Liver (tissue), 9 donors: Measurements from ENCODE around the gene RUFY1. TPM values are rescaled to one million over a fixed set of nuclear protein-coding genes. Genes with fewer than 3 reads are reported as not detected.

Experiments used
- DNase-seq: peaks from one replicate; pipeline ENCODE4 v3.0.0-alpha.2; 2017; ENCODE audit warnings: low spot score
- H3K27ac ChIP-seq, 2 donors: one replicate each; pipeline ENCODE4 v1.7.0; 2013; ENCODE audit warnings: inconsistent platforms in 2 of 2, low read length in 2 of 2, control low read depth in 1 of 2, low read depth in 1 of 2, mild to moderate bottlenecking in 1 of 2
- H3K27me3 ChIP-seq, 4 donors: one replicate each; pipeline versions ENCODE4 v1.6.1 to v1.7.0; 2013; ENCODE audit warnings: low read length in 3 of 4, inconsistent platforms in 1 of 4, mild to moderate bottlenecking in 1 of 4, moderate library complexity in 1 of 4; ENCODE audit not compliant: control insufficient read depth in 4 of 4, insufficient read depth in 4 of 4
- H3K36me3 ChIP-seq, 4 donors: one replicate each; pipeline versions ENCODE4 v1.6.1 to v1.7.0; 2013; ENCODE audit warnings: low read length in 3 of 4, mild to moderate bottlenecking in 3 of 4, low read depth in 1 of 4, moderate library complexity in 1 of 4; ENCODE audit not compliant: control insufficient read depth in 4 of 4, insufficient read depth in 3 of 4
- H3K4me1 ChIP-seq, 4 donors: one replicate each; pipeline versions ENCODE4 v1.6.1 to v1.7.0; 2013; ENCODE audit warnings: low read length in 3 of 4, mild to moderate bottlenecking in 3 of 4, moderate library complexity in 1 of 4; ENCODE audit not compliant: control insufficient read depth in 4 of 4, insufficient read depth in 4 of 4
- H3K4me3 ChIP-seq, 3 donors: one replicate each; pipeline versions ENCODE4 v1.6.1 to v1.7.0; 2013; ENCODE audit warnings: low read length in 3 of 3, control low read depth in 1 of 3, low read depth in 1 of 3, mild to moderate bottlenecking in 1 of 3
- H3K9ac ChIP-seq, 2 donors: one replicate each; pipeline ENCODE4 v1.7.0; 2013; ENCODE audit warnings: low read length in 2 of 2, mild to moderate bottlenecking in 2 of 2, moderate library complexity in 2 of 2, control low read depth in 1 of 2, low read depth in 1 of 2
- H3K9me3 ChIP-seq, 4 donors: one replicate each; pipeline versions ENCODE4 v1.6.1 to v1.7.0; 2013; ENCODE audit warnings: low read length in 3 of 4; ENCODE audit not compliant: control insufficient read depth in 4 of 4
- EGR1 ChIP-seq, 2 donors: IDR thresholded peaks; 2 replicates each; pipeline ENCODE4 v1.6.1; 2016 to 2018; ENCODE audit warnings: antibody characterized with exemption in 2 of 2, low read depth in 2 of 2
- FOXA1 ChIP-seq: IDR thresholded peaks from 2 replicates; pipeline ENCODE4 v1.6.1; 2016; ENCODE audit warnings: antibody characterized with exemption
- FOXA2 ChIP-seq: IDR thresholded peaks from 2 replicates; pipeline ENCODE4 v1.6.1; 2016; ENCODE audit warnings: antibody characterized with exemption
- GABPA ChIP-seq, 2 donors: IDR thresholded peaks in 1 of 2; conservative IDR thresholded peaks in 1 of 2; 2 replicates each; pipeline ENCODE4 v1.6.1; 2016; ENCODE audit warnings: antibody characterized with exemption in 2 of 2, mild to moderate bottlenecking in 1 of 2, moderate library complexity in 1 of 2
- NR2F2 ChIP-seq: IDR thresholded peaks from 2 replicates; pipeline ENCODE4 v1.6.1; 2016; ENCODE audit warnings: antibody characterized with exemption
- RAD21 ChIP-seq, 2 donors: IDR thresholded peaks; 2 replicates each; pipeline ENCODE4 v1.6.1; 2016; ENCODE audit warnings: antibody characterized with exemption in 2 of 2, mild to moderate bottlenecking in 2 of 2
- SP1 ChIP-seq: IDR thresholded peaks from 2 replicates; pipeline ENCODE4 v1.6.1; 2018; ENCODE audit warnings: antibody characterized with exemption, mild to moderate bottlenecking
- TAF1 ChIP-seq: conservative IDR thresholded peaks from 2 replicates; pipeline ENCODE4 v1.6.1; 2016; ENCODE audit warnings: antibody characterized with exemption, mild to moderate bottlenecking
- YY1 ChIP-seq: IDR thresholded peaks from 2 replicates; pipeline ENCODE4 v1.6.1; 2016; ENCODE audit warnings: antibody characterized with exemption, mild to moderate bottlenecking
- WGBS: extraction: QIAGEN DNeasy Blood & Tissue Kit; methylation state at CpG from one replicate; pipeline ENCODE4 v1.1.7; 2013; 5-methylcytosine and 5-hydroxymethylcytosine counted together
- polyA plus RNA-seq, 2 donors: library from polyadenylated mRNA; stranded (reverse) in 1 of 2; unstranded in 1 of 2; fragments of 200-250 nt in 1 of 2; fragments of >200 nt in 1 of 2; fragmentation: Nextera tagmentation in 1 of 2; extraction: Ambion mirVana in 1 of 2; gene quantifications; one replicate each; pipeline versions ENCODE4 v1.2.1 to v1.2.3, GENCODE V29; 2013 to 2015
- total RNA-seq, 2 donors: library from RNA; depleted of rRNA; stranded (reverse); fragments of >200 nt; gene quantifications; one replicate each; pipeline ENCODE4 v1.2.3, GENCODE V29; 2014
- TF ChIP-seq, protein P1 (sequence below): IDR thresholded peaks from 2 replicates; pipeline ENCODE4 v1.6.1; 2016; ENCODE audit warnings: antibody characterized with exemption, mild to moderate bottlenecking
- TF ChIP-seq, protein P2 (sequence below): fragments of 150-350 bp; IDR thresholded peaks from 2 replicates; pipeline ENCODE4 v1.5.1; 2017; ENCODE audit warnings: improper control_type of control experiment, low read depth, low read length; ENCODE audit not compliant: missing input control
- TF ChIP-seq, protein P3 (sequence below): IDR thresholded peaks from 2 replicates; pipeline ENCODE4 v1.6.1; 2016; ENCODE audit warnings: antibody characterized with exemption
- donor health status: healthy.
- donor health status: healthy.
- donor health status: healthy.
- donor health status: healthy.
- donor health status: healthy.

Gene RUFY1
- total and polyA plus RNA-seq, 4 donors = 11.6 to 25.2 (median 18.3) TPM

DNA sequence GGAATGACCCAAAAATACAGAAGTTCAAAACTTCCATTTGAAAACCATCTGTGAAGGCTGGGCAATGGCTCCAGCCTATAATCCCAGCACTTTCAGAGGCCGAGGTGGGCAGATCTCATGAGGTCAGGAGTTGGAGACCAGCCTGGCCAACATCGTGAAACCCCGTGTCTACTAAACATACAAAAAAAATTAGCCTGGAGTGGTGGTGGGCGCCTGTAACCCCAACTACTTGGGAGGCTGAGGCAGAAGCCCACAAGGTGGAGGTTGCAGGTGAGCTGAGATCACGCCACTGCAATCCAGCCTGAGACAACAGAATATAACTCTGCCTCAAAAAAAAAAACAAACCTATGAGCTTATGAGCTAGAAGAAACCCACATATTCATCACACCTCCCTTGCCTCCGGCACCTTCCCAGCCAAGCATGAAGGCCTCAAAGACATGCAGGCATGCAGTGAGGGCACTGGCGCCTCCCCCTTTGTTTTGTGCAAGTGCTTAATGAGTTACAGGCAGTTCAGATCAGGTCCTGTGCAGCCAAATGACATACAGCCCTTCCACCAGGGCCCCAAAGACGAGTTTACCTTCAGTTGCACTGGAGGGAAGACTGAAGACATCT is 63.2 kb downstream of the RUFY1 start:
- H3K4me1 ChIP-seq = peaks cover 0 to 23% (median 10%) of the 10 kb centered on the region in 4 donors
- 83% methylated on average over 8 of the region's 8 CpGs for WGBS
- H3K9me3 ChIP-seq = no peaks in the 10 kb centered on the region
- H3K36me3 ChIP-seq = peaks cover 23 to 91% (median 87%) of the 10 kb centered on the region in 4 donors
- H3K27me3 ChIP-seq = no peaks in the 10 kb centered on the region
- TF ChIP-seq SP1 = no peak
- TF ChIP-seq, protein P1, sequence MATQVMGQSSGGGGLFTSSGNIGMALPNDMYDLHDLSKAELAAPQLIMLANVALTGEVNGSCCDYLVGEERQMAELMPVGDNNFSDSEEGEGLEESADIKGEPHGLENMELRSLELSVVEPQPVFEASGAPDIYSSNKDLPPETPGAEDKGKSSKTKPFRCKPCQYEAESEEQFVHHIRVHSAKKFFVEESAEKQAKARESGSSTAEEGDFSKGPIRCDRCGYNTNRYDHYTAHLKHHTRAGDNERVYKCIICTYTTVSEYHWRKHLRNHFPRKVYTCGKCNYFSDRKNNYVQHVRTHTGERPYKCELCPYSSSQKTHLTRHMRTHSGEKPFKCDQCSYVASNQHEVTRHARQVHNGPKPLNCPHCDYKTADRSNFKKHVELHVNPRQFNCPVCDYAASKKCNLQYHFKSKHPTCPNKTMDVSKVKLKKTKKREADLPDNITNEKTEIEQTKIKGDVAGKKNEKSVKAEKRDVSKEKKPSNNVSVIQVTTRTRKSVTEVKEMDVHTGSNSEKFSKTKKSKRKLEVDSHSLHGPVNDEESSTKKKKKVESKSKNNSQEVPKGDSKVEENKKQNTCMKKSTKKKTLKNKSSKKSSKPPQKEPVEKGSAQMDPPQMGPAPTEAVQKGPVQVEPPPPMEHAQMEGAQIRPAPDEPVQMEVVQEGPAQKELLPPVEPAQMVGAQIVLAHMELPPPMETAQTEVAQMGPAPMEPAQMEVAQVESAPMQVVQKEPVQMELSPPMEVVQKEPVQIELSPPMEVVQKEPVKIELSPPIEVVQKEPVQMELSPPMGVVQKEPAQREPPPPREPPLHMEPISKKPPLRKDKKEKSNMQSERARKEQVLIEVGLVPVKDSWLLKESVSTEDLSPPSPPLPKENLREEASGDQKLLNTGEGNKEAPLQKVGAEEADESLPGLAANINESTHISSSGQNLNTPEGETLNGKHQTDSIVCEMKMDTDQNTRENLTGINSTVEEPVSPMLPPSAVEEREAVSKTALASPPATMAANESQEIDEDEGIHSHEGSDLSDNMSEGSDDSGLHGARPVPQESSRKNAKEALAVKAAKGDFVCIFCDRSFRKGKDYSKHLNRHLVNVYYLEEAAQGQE = no peak
- no peak for TF ChIP-seq GABPA (IDR thresholded peaks at IDR 0.05 in 1 of 2, conservative IDR thresholded peaks at IDR 0.05 in 1 of 2)
- no peak overlapping the region for H3K4me3 ChIP-seq
- H3K27ac ChIP-seq = no peak overlapping the region
- no peak for DNase-seq
- no peak overlapping the region for H3K9ac ChIP-seq

DNA sequence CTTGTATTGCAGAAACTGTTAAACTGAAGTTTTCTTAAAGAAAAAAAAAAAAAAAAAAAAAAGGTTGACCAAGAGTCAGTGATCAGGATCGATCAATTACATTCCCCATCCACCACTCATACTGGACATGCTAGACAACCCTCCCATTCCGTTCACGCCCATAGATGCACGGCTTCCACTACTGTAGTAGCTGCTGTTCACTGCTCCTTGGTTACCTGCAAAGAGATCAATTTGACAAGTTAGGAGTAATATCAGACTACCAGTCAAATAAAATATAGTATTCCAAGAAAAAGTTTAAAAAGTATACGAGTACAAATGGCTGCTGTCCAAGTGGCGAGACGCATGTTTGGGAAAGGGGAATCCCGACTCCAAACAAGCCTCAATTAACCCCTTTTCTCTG is 64.4 kb downstream of the RUFY1 start:
- 52% methylated on average over 8 of the region's 8 CpGs for WGBS
- H3K27ac ChIP-seq = no peak overlapping the region
- peaks cover 24 to 90% (median 87%) of the 10 kb centered on the region in 4 donors for H3K36me3 ChIP-seq
- peaks cover 0 to 30% (median 21%) of the 10 kb centered on the region in 4 donors for H3K4me1 ChIP-seq
- TF ChIP-seq FOXA2 (no peak), NR2F2 (no peak), EGR1 (IDR thresholded peaks at IDR 0.05; ENCODE audit: low read depth in 2 of 2) (no peak), RAD21 (IDR thresholded peaks at IDR 0.05) (no peak)
- TF ChIP-seq, protein P2, sequence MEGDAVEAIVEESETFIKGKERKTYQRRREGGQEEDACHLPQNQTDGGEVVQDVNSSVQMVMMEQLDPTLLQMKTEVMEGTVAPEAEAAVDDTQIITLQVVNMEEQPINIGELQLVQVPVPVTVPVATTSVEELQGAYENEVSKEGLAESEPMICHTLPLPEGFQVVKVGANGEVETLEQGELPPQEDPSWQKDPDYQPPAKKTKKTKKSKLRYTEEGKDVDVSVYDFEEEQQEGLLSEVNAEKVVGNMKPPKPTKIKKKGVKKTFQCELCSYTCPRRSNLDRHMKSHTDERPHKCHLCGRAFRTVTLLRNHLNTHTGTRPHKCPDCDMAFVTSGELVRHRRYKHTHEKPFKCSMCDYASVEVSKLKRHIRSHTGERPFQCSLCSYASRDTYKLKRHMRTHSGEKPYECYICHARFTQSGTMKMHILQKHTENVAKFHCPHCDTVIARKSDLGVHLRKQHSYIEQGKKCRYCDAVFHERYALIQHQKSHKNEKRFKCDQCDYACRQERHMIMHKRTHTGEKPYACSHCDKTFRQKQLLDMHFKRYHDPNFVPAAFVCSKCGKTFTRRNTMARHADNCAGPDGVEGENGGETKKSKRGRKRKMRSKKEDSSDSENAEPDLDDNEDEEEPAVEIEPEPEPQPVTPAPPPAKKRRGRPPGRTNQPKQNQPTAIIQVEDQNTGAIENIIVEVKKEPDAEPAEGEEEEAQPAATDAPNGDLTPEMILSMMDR = no peak
- TF ChIP-seq, protein P3, sequence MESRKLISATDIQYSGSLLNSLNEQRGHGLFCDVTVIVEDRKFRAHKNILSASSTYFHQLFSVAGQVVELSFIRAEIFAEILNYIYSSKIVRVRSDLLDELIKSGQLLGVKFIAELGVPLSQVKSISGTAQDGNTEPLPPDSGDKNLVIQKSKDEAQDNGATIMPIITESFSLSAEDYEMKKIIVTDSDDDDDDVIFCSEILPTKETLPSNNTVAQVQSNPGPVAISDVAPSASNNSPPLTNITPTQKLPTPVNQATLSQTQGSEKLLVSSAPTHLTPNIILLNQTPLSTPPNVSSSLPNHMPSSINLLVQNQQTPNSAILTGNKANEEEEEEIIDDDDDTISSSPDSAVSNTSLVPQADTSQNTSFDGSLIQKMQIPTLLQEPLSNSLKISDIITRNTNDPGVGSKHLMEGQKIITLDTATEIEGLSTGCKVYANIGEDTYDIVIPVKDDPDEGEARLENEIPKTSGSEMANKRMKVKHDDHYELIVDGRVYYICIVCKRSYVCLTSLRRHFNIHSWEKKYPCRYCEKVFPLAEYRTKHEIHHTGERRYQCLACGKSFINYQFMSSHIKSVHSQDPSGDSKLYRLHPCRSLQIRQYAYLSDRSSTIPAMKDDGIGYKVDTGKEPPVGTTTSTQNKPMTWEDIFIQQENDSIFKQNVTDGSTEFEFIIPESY = no peak
- no peak for DNase-seq
- no peak overlapping the region for H3K4me3 ChIP-seq
- no peaks in the 10 kb centered on the region for H3K9me3 ChIP-seq
- no peak overlapping the region for H3K9ac ChIP-seq
- H3K27me3 ChIP-seq = no peaks in the 10 kb centered on the region

DNA sequence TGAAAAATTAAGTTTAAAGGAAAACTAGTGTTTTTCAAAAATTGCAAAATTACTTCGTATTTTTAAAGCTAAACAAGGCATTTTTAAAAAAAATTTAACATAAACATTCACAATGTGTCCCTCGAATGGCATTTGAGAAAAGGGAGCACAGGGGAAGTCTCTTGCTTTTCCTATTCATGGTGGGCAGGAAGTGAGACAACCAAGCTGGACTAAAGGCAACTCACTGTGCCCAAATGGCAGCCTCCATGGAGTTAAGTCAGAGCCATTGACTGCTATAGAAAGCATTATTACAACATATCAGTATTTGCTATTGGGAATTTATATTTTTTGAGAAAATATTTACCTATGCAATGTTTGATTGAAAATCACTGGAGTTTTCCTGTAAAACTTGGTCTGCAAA is 64.8 kb downstream of the RUFY1 start:
- H3K4me1 ChIP-seq = peaks cover 0 to 34% (median 24%) of the 10 kb centered on the region in 4 donors
- 60% methylated on average over 2 of the region's 2 CpGs for WGBS
- H3K27ac ChIP-seq = no peak overlapping the region
- TF ChIP-seq TAF1 (no peak), FOXA1 (no peak), SP1 (no peak), YY1 (no peak)
- TF ChIP-seq, protein P2 = no peak
- TF ChIP-seq, protein P3 = no peak

More for the DNA sequence above, 64.8 kb downstream of the RUFY1 start:
- Histone ChIP-seq H3K9ac (no peak overlapping the region), H3K36me3 (peaks cover 22 to 91% (median 85%) of the 10 kb centered on the region in 4 donors), H3K4me3 (no peak overlapping the region), H3K27me3 (no peaks in the 10 kb centered on the region), H3K9me3 (no peaks in the 10 kb centered on the region)
- no peak for DNase-seq
